8988T (cell line): Measurements from ENCODE around the gene FAM174B.

Experiments used
- DNase-seq: peaks from one replicate; pipeline ENCODE4 v3.0.0; 2011

Gene FAM174B

GRCh38 chr15:92638709-92639365 lies 16.7 kb downstream of the FAM174B start:
- no peak for DNase-seq

GRCh38 chr15:92638291-92638708 lies 17.3 kb downstream of the FAM174B start:
- no peak for DNase-seq

- no peak for DNase-seq
Measured at GRCh38 chr15:92637626-92638025, 17.9 kb downstream of the FAM174B start.

- no peak for DNase-seq
Measured at GRCh38 chr15:92636908-92637481, 18.6 kb downstream of the FAM174B start.

GRCh38 chr15:92636401-92636907 lies 19.1 kb downstream of the FAM174B start:
- no peak for DNase-seq

GRCh38 chr15:92634671-92635201 lies 20.8 kb downstream of the FAM174B start:
- DNase-seq = no peak

- no peak for DNase-seq
Measured at GRCh38 chr15:92634060-92634459, 21.5 kb downstream of the FAM174B start.

- no peak for DNase-seq
Measured at GRCh38 chr15:92633418-92633817, 22.2 kb downstream of the FAM174B start.

- no peak for DNase-seq
Measured at GRCh38 chr15:92633001-92633400, 22.6 kb downstream of the FAM174B start.

GRCh38 chr15:92631721-92632120 lies 23.9 kb downstream of the FAM174B start:
- no peak for DNase-seq

- no peak for DNase-seq
Measured at GRCh38 chr15:92629975-92630626, 25.5 kb downstream of the FAM174B start.

GRCh38 chr15:92629276-92629974 lies 26.1 kb downstream of the FAM174B start:
- no peak for DNase-seq

- DNase-seq = no peak
Measured at GRCh38 chr15:92627014-92627413, 28.6 kb downstream of the FAM174B start.

GRCh38 chr15:92625251-92625980 lies 30.2 kb downstream of the FAM174B start:
- no peak for DNase-seq

- no peak for DNase-seq
Measured at GRCh38 chr15:92624401-92624991, 31.1 kb downstream of the FAM174B start.

- no peak for DNase-seq
Measured at GRCh38 chr15:92623435-92623834, 32.1 kb downstream of the FAM174B start.

GRCh38 chr15:92621972-92622533 lies 33.5 kb downstream of the FAM174B start:
- DNase-seq = no peak

- DNase-seq = no peak
Measured at GRCh38 chr15:92620991-92621390, 34.6 kb downstream of the FAM174B start.

- DNase-seq = no peak
Measured at GRCh38 chr15:92619145-92620101, 36.2 kb downstream of the FAM174B start.
